D721Med (cell line): ENCODE results near the gene AFAP1L2.

ENCODE experiments used
- DNase-seq: peaks from one replicate; pipeline ENCODE4 v3.0.0; 2011; ENCODE audit warnings: low spot score; ENCODE audit not compliant: insufficient read length
- FAIRE-seq: peaks from 2 replicates; lab custom pipeline; 2011; peaks lifted over from hg19 to GRCh38; lab: Jason Lieb, UNC
- CTCF ChIP-seq: IDR thresholded peaks from 2 replicates; pipeline ENCODE4 v1.5.1; 2012; ENCODE audit warnings: mild to moderate bottlenecking, control low read depth; ENCODE audit not compliant: insufficient read depth; ENCODE audit errors: missing control alignments

Gene AFAP1L2

GRCh38 chr10:114379631-114380041, 24.7 kb downstream of the AFAP1L2 start:
- FAIRE-seq, result no peak
- no peak for DNase-seq
- TF ChIP-seq CTCF, result no peak

GRCh38 chr10:114376523-114376922, 27.8 kb downstream of the AFAP1L2 start:
- FAIRE-seq (no peak), DNase-seq (no peak)
- TF ChIP-seq CTCF, result no peak

- TF ChIP-seq CTCF, result no peak
- DNase-seq (no peak), FAIRE-seq (no peak)
Measured at GRCh38 chr10:114375047-114375446, 29.3 kb downstream of the AFAP1L2 start.

- DNase-seq (no peak), FAIRE-seq (no peak)
- no peak for TF ChIP-seq CTCF
Measured at GRCh38 chr10:114374053-114374791, 30.1 kb downstream of the AFAP1L2 start.

GRCh38 chr10:114373631-114374030, 30.7 kb downstream of the AFAP1L2 start:
- FAIRE-seq, result no peak
- TF ChIP-seq CTCF, result no peak
- DNase-seq, result no peak

- no peak for TF ChIP-seq CTCF
- no peak for FAIRE-seq
- no peak for DNase-seq
Measured at GRCh38 chr10:114372995-114373394, 31.3 kb downstream of the AFAP1L2 start.

- DNase-seq, result no peak
- FAIRE-seq, result no peak
- TF ChIP-seq CTCF, result no peak
Measured at GRCh38 chr10:114372179-114372578, 32.1 kb downstream of the AFAP1L2 start.
